T-helper 1 cell treated with Interleukin-12 subunit alpha and Interleukin-12 subunit beta and Interleukin-4 antibody, amounts not matched to agents 30 μg/mL and 1 μg/mL, for 36 hours (primary cell): ENCODE measurements around the gene COL18A1.

Experiments used
- H3K27ac Mint-ChIP-seq: one replicate; pipeline ENCODE4 v1.8.0; 2021; ENCODE audit warnings: mild to moderate bottlenecking, mixed read lengths
- H3K27me3 Mint-ChIP-seq: one replicate; pipeline ENCODE4 v1.8.0; 2021; ENCODE audit warnings: low read depth, mixed read lengths
- H3K36me3 Mint-ChIP-seq: one replicate; pipeline ENCODE4 v1.8.0; 2021; ENCODE audit warnings: low read depth, mixed read lengths
- H3K4me1 Mint-ChIP-seq: one replicate; pipeline ENCODE4 v1.8.0; 2021; ENCODE audit warnings: low read depth, mixed read lengths
- H3K4me3 Mint-ChIP-seq: one replicate; pipeline ENCODE4 v1.8.0; 2021; ENCODE audit warnings: mild to moderate bottlenecking, moderate library complexity, mixed read lengths
- H3K9me3 Mint-ChIP-seq: one replicate; pipeline ENCODE4 v1.8.0; 2021; ENCODE audit warnings: mixed read lengths

COL18A1 gene

GRCh38 chr21:45457161-45457831 lies 52.3 kb downstream of the COL18A1 start:
- Mint-ChIP-seq H3K4me1 (peaks cover 1% of the 10 kb centered on the region), H3K9me3 (peaks cover 10% of the 10 kb centered on the region), H3K4me3 (no peak overlapping the region), H3K27me3 (peaks cover 4% of the 10 kb centered on the region), H3K36me3 (no peaks in the 10 kb centered on the region), H3K27ac (no peak overlapping the region)

GRCh38 chr21:45457832-45458172 lies 52.8 kb downstream of the COL18A1 start:
- H3K27me3 Mint-ChIP-seq: peaks cover 9% of the 10 kb centered on the region
- H3K4me1 Mint-ChIP-seq: peaks cover 1% of the 10 kb centered on the region
- no peak overlapping the region for H3K4me3 Mint-ChIP-seq
- H3K9me3 Mint-ChIP-seq: peaks cover 6% of the 10 kb centered on the region
- no peak overlapping the region for H3K27ac Mint-ChIP-seq
- no peaks in the 10 kb centered on the region for H3K36me3 Mint-ChIP-seq

- Mint-ChIP-seq H3K4me3 (no peak overlapping the region), H3K27me3 (peaks cover 9% of the 10 kb centered on the region), H3K36me3 (no peaks in the 10 kb centered on the region), H3K27ac (no peak overlapping the region), H3K9me3 (no peaks in the 10 kb centered on the region), H3K4me1 (no peaks in the 10 kb centered on the region)
Observed at GRCh38 chr21:45458281-45459170, 53.6 kb downstream of the COL18A1 start.

- no peaks in the 10 kb centered on the region for H3K36me3 Mint-ChIP-seq
- H3K9me3 Mint-ChIP-seq: no peaks in the 10 kb centered on the region
- H3K4me1 Mint-ChIP-seq: no peaks in the 10 kb centered on the region
- H3K4me3 Mint-ChIP-seq: no peak overlapping the region
- H3K27me3 Mint-ChIP-seq: peaks cover 9% of the 10 kb centered on the region
- H3K27ac Mint-ChIP-seq: no peak overlapping the region
Observed at GRCh38 chr21:45459171-45460010, 54.4 kb downstream of the COL18A1 start.

GRCh38 chr21:45460011-45460565 lies 55.1 kb downstream of the COL18A1 start:
- H3K27ac Mint-ChIP-seq: no peak overlapping the region
- peaks cover 9% of the 10 kb centered on the region for H3K27me3 Mint-ChIP-seq
- H3K4me3 Mint-ChIP-seq: no peak overlapping the region
- no peaks in the 10 kb centered on the region for H3K4me1 Mint-ChIP-seq
- no peaks in the 10 kb centered on the region for H3K9me3 Mint-ChIP-seq
- no peaks in the 10 kb centered on the region for H3K36me3 Mint-ChIP-seq

- Mint-ChIP-seq H3K27ac (no peak overlapping the region), H3K4me1 (no peaks in the 10 kb centered on the region), H3K36me3 (no peaks in the 10 kb centered on the region), H3K4me3 (no peak overlapping the region), H3K27me3 (peaks cover 9% of the 10 kb centered on the region), H3K9me3 (no peaks in the 10 kb centered on the region)
Observed at GRCh38 chr21:45460611-45461368, 55.8 kb downstream of the COL18A1 start.

GRCh38 chr21:45461369-45461750 lies 56.4 kb downstream of the COL18A1 start:
- Mint-ChIP-seq H3K36me3 (no peaks in the 10 kb centered on the region), H3K27ac (no peak overlapping the region), H3K4me1 (no peaks in the 10 kb centered on the region), H3K27me3 (peaks cover 9% of the 10 kb centered on the region), H3K4me3 (no peak overlapping the region), H3K9me3 (no peaks in the 10 kb centered on the region)

GRCh38 chr21:45461806-45462341 lies 56.9 kb downstream of the COL18A1 start:
- Mint-ChIP-seq H3K27me3 (peaks cover 9% of the 10 kb centered on the region), H3K36me3 (no peaks in the 10 kb centered on the region), H3K4me3 (no peak overlapping the region), H3K27ac (no peak overlapping the region), H3K9me3 (no peaks in the 10 kb centered on the region), H3K4me1 (no peaks in the 10 kb centered on the region)

GRCh38 chr21:45463871-45464270 lies 58.9 kb downstream of the COL18A1 start:
- Mint-ChIP-seq H3K9me3 (no peaks in the 10 kb centered on the region), H3K27me3 (peaks cover 9% of the 10 kb centered on the region), H3K36me3 (no peaks in the 10 kb centered on the region), H3K27ac (no peak overlapping the region), H3K4me3 (no peak overlapping the region), H3K4me1 (no peaks in the 10 kb centered on the region)

- Mint-ChIP-seq H3K36me3 (no peaks in the 10 kb centered on the region), H3K9me3 (no peaks in the 10 kb centered on the region), H3K27me3 (peaks cover 9% of the 10 kb centered on the region), H3K4me3 (no peak overlapping the region), H3K27ac (no peak overlapping the region), H3K4me1 (no peaks in the 10 kb centered on the region)
Observed at GRCh38 chr21:45464309-45464708, 59.3 kb downstream of the COL18A1 start.

- Mint-ChIP-seq H3K27me3 (peaks cover 9% of the 10 kb centered on the region), H3K27ac (no peak overlapping the region), H3K4me3 (no peak overlapping the region)
Observed at GRCh38 chr21:45465105-45465504, 60.1 kb downstream of the COL18A1 start.

GRCh38 chr21:45465611-45466329 lies 60.8 kb downstream of the COL18A1 start:
- Mint-ChIP-seq H3K36me3 (no peaks in the 10 kb centered on the region), H3K4me1 (peaks cover 3% of the 10 kb centered on the region), H3K4me3 (no peak overlapping the region), H3K27ac (no peak overlapping the region), H3K27me3 (peaks cover 9% of the 10 kb centered on the region), H3K9me3 (no peaks in the 10 kb centered on the region)

More at GRCh38 chr21:45465105-45465504, 60.1 kb downstream of the COL18A1 start:
- Mint-ChIP-seq H3K4me1 (peaks cover 1% of the 10 kb centered on the region), H3K36me3 (no peaks in the 10 kb centered on the region), H3K9me3 (no peaks in the 10 kb centered on the region)
